A549 (cell line): ENCODE results near the gene PRAMEF11.
"Not testable (repeated sequence)": the region's sequence is repeated elsewhere in the genome, so short reads cannot be mapped to it uniquely, and the experiment has no call there.

Source experiments
- CTCF ChIP-seq: fragments of >200 bp; sonication (Bioruptor Twin); formaldehyde crosslinking; IDR thresholded peaks from 3 replicates; pipeline ENCODE4 v1.5.1; 2016
- MYC ChIP-seq: IDR thresholded peaks from 2 replicates; pipeline ENCODE4 v1.6.1; 2012; ENCODE audit warnings: mild to moderate bottlenecking, inconsistent platforms, low read length, improper control_type of control experiment, borderline replicate concordance
- POLR2A ChIP-seq: IDR thresholded peaks from 2 replicates; pipeline ENCODE4 v1.6.1; 2012; ENCODE audit warnings: mild to moderate bottlenecking, low read length

GRCh38 chr1:12781488-12781887 lies 49.7 kb downstream of the PRAMEF11 start:
- TF ChIP-seq CTCF = peak; percentile 25
- not testable (repeated sequence) for TF ChIP-seq MYC, POLR2A
